ENCODE data around the gene MEI1. TPM values are rescaled to one million over a fixed set of nuclear protein-coding genes. Genes with fewer than 3 reads are reported as not detected.
"Not testable (repeated sequence)": the region's sequence is repeated elsewhere in the genome, so short reads cannot be mapped to it uniquely, and the experiment has no call there.

MEI1 gene
- total and polyA plus RNA-seq, 4 donors: 0.49 to 2.0 (median 1.4) TPM; not detected in 1

DNA sequence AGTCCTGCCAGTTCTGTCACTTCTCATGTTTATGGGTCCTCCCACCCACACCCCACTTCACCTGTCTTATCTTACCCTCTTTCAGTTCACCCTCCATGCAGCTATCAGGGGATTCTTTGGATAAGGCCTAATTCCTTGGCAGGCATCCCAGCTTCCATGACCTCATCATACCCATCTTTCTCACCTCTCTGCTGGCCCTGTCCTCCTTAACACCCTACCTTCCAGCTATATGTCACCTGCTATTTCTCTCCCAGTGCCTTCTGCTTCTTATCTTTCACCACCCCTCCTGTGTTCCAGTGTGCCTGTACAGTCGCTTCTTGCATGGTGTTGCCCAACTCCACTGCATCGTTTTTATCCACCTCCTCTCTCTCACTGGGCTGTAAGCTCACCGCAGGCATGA lies 38.9 kb upstream of the MEI1 start:
- Histone ChIP-seq H3K27me3 (ENCODE audit: control insufficient read depth in 1 of 2, insufficient read depth in 2 of 2, low read length in 1 of 2) (no peaks in the 10 kb centered on the region), H3K4me3 (ENCODE audit: low read length in 2 of 2) (no peak overlapping the region), H3K27ac (ENCODE audit: low read depth in 1 of 2, low read length in 2 of 2) (no peak overlapping the region), H3K36me3 (ENCODE audit: control insufficient read depth in 1 of 2, insufficient read depth in 2 of 2, low read length in 1 of 2) (peaks cover 22 to 23% of the 10 kb centered on the region in 2 donors), H3K4me1 (ENCODE audit: control insufficient read depth in 1 of 2, insufficient read depth in 2 of 2, low read length in 2 of 2) (no peaks in the 10 kb centered on the region), H3K9me3 (ENCODE audit: control insufficient read depth, low read length) (no peaks in the 10 kb centered on the region)
- intact Hi-C loops (cut with DNase I): no loop called here
- ATAC-seq (ENCODE audit: low FRiP score): no peak
- 89 to 90% methylated on average over 3 of the region's 3 CpGs for WGBS, 2 donors
- DNase-seq: no peak

DNA sequence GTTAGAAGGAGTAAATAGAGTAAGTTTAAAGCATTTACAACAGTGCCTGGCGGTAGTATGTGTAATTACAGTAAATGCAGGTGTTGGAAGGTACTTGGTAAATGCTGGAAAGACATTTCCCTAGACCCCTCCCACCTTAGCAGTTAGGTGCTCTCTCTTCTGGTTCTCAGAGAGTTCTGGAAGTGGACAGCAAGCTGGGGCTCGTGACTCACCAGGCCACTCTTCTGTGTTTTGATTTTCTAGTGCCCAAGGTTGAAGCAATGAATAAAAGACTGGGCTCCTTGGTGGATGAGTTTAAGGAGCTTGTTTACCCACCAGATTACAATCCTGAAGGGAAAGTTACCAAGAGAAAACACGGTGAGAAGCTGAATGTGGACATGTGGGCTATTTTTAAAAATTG lies 38.2 kb upstream of the MEI1 start:
- Histone ChIP-seq H3K9me3 (ENCODE audit: control insufficient read depth, low read length) (no peaks in the 10 kb centered on the region), H3K36me3 (ENCODE audit: control insufficient read depth in 1 of 2, insufficient read depth in 2 of 2, low read length in 1 of 2) (peaks cover 22% of the 10 kb centered on the region in 2 donors), H3K27me3 (ENCODE audit: control insufficient read depth in 1 of 2, insufficient read depth in 2 of 2, low read length in 1 of 2) (no peaks in the 10 kb centered on the region), H3K4me1 (ENCODE audit: control insufficient read depth in 1 of 2, insufficient read depth in 2 of 2, low read length in 2 of 2) (no peaks in the 10 kb centered on the region), H3K4me3 (ENCODE audit: low read length in 2 of 2) (no peak overlapping the region), H3K27ac (ENCODE audit: low read depth in 1 of 2, low read length in 2 of 2) (no peak overlapping the region)
- no peak for ATAC-seq (ENCODE audit: low FRiP score)
- no peak for DNase-seq
- 71 to 75% methylated on average over 3 of the region's 3 CpGs for WGBS, 2 donors
- intact Hi-C loops (cut with DNase I): no loop called here

DNA sequence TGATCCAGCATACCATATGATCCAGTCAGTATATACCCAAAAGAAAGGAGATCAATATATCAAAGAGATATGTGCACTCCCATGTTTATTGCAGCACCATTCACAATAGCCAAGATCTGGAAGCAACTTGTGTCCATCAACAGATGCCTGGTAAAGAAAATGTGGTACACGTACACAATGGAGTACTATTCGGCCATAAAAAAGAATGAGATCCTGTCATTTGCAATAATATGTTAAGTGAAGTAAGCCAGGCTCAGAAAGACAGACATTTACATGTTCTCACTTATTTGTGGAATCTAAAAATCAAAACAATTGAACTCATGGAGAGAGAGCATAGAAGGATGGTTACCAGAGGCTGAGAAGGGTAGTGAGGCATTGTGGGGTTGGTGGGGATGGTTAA lies 37.6 kb upstream of the MEI1 start:
- Histone ChIP-seq H3K27ac (ENCODE audit: low read depth in 1 of 2, low read length in 2 of 2) (no peak overlapping the region), H3K9me3 (ENCODE audit: control insufficient read depth, low read length) (no peaks in the 10 kb centered on the region), H3K4me1 (ENCODE audit: control insufficient read depth in 1 of 2, insufficient read depth in 2 of 2, low read length in 2 of 2) (no peaks in the 10 kb centered on the region), H3K4me3 (ENCODE audit: low read length in 2 of 2) (no peak overlapping the region), H3K27me3 (ENCODE audit: control insufficient read depth in 1 of 2, insufficient read depth in 2 of 2, low read length in 1 of 2) (no peaks in the 10 kb centered on the region), H3K36me3 (ENCODE audit: control insufficient read depth in 1 of 2, insufficient read depth in 2 of 2, low read length in 1 of 2) (peaks cover 22% of the 10 kb centered on the region in 2 donors)
- ATAC-seq (ENCODE audit: low FRiP score) (no peak), DNase-seq (peak in 1 of 2 donors; percentile 5)
- 92% methylated on average over 2 of the region's 2 CpGs for WGBS, 2 donors
- intact Hi-C loops (cut with DNase I): no loop called here

DNA sequence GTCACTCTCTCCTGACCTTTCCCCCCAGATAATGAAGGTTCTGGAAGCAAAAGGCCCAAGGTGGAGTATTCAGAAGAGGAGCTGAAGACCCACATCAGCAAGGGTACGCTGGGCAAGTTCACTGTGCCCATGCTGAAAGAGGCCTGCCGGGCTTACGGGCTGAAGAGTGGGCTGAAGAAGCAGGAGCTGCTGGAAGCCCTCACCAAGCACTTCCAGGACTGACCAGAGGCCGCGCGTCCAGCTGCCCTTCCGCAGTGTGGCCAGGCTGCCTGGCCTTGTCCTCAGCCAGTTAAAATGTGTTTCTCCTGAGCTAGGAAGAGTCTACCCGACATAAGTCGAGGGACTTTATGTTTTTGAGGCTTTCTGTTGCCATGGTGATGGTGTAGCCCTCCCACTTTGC lies 35.7 kb upstream of the MEI1 start:
- WGBS, 2 donors: 77 to 86% methylated on average over 7 to 9 of the region's 9 CpGs
- H3K36me3 ChIP-seq (ENCODE audit: control insufficient read depth in 1 of 2, insufficient read depth in 2 of 2, low read length in 1 of 2): peaks cover 13 to 18% of the 10 kb centered on the region in 2 donors
- H3K9me3 ChIP-seq (ENCODE audit: control insufficient read depth, low read length); H3K4me3 ChIP-seq (ENCODE audit: low read length in 2 of 2); H3K27ac ChIP-seq (ENCODE audit: low read depth in 1 of 2, low read length in 2 of 2); ATAC-seq (ENCODE audit: low FRiP score); intact Hi-C loops (cut with DNase I); H3K4me1 ChIP-seq (ENCODE audit: control insufficient read depth in 1 of 2, insufficient read depth in 2 of 2, low read length in 2 of 2); H3K27me3 ChIP-seq (ENCODE audit: control insufficient read depth in 1 of 2, insufficient read depth in 2 of 2, low read length in 1 of 2): not testable (repeated sequence)
- peak in 1 of 2 donors; percentile 47 for DNase-seq

DNA sequence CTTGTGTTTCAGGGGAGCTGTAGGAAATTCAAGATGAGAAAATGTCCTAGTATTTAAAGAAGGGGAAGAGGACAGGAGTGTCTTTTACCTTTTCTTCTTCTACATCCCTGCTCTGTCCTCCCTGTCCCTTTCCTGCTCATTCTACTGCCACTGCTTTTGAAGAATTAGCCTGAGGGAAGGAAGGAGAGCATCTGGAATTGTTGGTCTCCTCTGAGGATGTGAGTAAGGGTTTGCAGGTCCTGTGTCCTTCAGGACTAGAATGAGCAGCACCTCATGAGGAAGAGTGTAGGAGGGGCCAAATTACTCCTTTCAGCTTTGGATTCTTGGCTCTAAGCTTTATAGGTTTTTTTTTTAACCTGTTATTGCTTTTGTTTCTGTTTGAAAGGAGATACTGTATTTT lies 34.8 kb upstream of the MEI1 start:
- Histone ChIP-seq H3K36me3 (ENCODE audit: control insufficient read depth in 1 of 2, insufficient read depth in 2 of 2, low read length in 1 of 2) (peaks cover 11 to 14% of the 10 kb centered on the region in 2 donors), H3K9me3 (ENCODE audit: control insufficient read depth, low read length) (no peaks in the 10 kb centered on the region), H3K4me3 (ENCODE audit: low read length in 2 of 2) (no peak overlapping the region), H3K27me3 (ENCODE audit: control insufficient read depth in 1 of 2, insufficient read depth in 2 of 2, low read length in 1 of 2) (no peaks in the 10 kb centered on the region), H3K4me1 (ENCODE audit: control insufficient read depth in 1 of 2, insufficient read depth in 2 of 2, low read length in 2 of 2) (no peaks in the 10 kb centered on the region), H3K27ac (ENCODE audit: low read depth in 1 of 2, low read length in 2 of 2) (no peak overlapping the region)
- DNase-seq: no peak
- ATAC-seq (ENCODE audit: low FRiP score): no peak
- intact Hi-C loops (cut with DNase I): no loop called here

DNA sequence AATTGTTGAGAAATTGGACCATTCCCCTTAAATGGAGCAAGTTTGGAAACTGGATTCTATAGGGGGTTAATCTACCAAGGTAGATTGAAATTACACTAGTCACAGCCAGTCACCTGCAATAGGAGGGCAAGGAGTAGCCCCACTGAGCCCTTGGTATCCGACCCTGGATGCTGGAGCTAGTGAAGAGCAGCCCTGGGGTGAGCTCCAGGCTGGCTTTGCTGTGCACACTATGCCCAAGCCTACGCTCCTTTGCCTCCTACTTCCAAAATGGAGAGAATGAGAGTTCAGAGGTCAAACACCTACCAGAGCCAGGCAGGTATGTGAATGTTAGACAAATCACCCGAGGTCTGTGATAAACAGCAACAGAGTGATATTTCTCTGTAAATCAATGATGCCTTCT lies 34.4 kb upstream of the MEI1 start:
- intact Hi-C loops (cut with DNase I): no loop called here
- H3K27me3 ChIP-seq (ENCODE audit: control insufficient read depth in 1 of 2, insufficient read depth in 2 of 2, low read length in 1 of 2): no peaks in the 10 kb centered on the region
- H3K9me3 ChIP-seq (ENCODE audit: control insufficient read depth, low read length): no peaks in the 10 kb centered on the region
- 79 to 83% methylated on average over 3 of the region's 3 CpGs for WGBS, 2 donors
- peaks cover 10 to 14% of the 10 kb centered on the region in 2 donors for H3K36me3 ChIP-seq (ENCODE audit: control insufficient read depth in 1 of 2, insufficient read depth in 2 of 2, low read length in 1 of 2)
- DNase-seq: peak in 1 of 2 donors; percentile 5
- no peaks in the 10 kb centered on the region for H3K4me1 ChIP-seq (ENCODE audit: control insufficient read depth in 1 of 2, insufficient read depth in 2 of 2, low read length in 2 of 2)
- H3K4me3 ChIP-seq (ENCODE audit: low read length in 2 of 2): no peak overlapping the region
- ATAC-seq (ENCODE audit: low FRiP score): no peak
- H3K27ac ChIP-seq (ENCODE audit: low read depth in 1 of 2, low read length in 2 of 2): no peak overlapping the region

DNA sequence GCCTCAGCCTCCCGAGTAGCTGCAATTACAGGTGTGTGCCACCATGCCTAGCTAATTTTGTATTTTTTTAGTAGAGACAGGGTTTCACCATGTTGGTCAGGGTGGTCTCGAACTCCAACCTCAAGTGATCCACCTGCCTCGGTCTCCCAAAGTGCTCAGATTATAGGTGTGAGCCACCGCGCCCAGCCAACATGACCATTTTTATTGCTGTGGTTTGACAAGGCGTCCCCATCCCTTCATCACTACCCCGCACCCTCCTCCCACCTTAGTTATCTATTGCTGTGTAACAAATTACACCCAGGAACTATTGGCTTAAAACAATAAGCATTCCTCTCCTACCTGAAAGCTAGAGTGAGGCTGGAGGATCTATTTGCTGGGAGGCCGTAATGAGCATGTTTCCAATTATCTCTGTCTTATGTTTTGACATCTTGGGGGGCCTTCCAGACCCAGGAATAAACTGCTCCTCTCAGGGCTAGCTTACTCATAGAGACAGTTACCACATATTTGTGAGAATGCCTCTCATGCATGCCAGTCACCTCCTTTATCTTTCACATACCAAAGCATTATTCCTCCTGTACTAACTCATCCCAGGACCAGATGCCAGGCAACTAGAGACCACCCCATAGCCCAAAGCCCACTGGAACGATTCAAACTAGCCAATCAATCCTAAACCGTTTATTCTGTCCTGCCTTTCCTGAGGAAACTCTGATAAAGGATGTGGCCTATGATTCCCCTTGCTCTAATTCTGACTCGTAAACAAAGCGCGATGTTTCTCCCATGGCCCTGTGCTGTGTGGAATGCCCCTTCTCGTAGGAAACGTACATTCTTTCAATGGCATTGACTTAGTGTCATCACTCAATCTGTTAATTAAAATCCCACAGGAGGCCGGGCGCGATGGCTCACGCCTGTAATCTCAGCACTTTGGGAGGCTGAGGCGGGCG lies 30.1 kb upstream of the MEI1 start:
- no peaks in the 10 kb centered on the region for H3K9me3 ChIP-seq (ENCODE audit: control insufficient read depth, low read length)
- H3K4me3 ChIP-seq (ENCODE audit: low read length in 2 of 2): no peak overlapping the region
- intact Hi-C loops (cut with DNase I): no loop called here
- peak in 1 of 2 donors; percentile 54 for DNase-seq
- 81 to 86% methylated on average over 21 of the region's 21 CpGs for WGBS, 2 donors
- H3K27ac ChIP-seq (ENCODE audit: low read depth in 1 of 2, low read length in 2 of 2): no peak overlapping the region
- H3K36me3 ChIP-seq (ENCODE audit: control insufficient read depth in 1 of 2, insufficient read depth in 2 of 2, low read length in 1 of 2): peaks cover 3% of the 10 kb centered on the region in 2 donors
- no peak for ATAC-seq (ENCODE audit: low FRiP score)
- no peaks in the 10 kb centered on the region for H3K4me1 ChIP-seq (ENCODE audit: control insufficient read depth in 1 of 2, insufficient read depth in 2 of 2, low read length in 2 of 2)
- H3K27me3 ChIP-seq (ENCODE audit: control insufficient read depth in 1 of 2, insufficient read depth in 2 of 2, low read length in 1 of 2): no peaks in the 10 kb centered on the region

DNA sequence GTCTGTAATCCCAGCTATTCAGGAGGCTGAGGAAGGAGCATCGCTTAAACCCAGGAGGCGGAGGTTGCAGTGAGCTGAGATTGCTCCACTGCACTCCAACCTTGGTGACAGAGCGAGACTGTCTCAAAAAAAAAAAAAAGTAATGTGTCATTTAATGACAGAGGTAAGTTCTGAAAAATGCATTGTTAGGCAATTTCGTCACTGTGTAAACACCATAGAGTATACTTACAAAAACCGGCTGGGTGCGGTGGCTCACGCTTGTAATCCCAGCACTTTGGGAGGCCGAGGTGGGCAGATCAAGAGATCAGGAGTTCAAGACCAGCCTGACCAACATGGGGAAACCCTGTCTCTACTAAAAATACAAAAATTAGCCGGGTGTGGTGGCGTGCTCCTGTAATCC lies 27.2 kb upstream of the MEI1 start:
- H3K9me3 ChIP-seq (ENCODE audit: control insufficient read depth, low read length); ATAC-seq (ENCODE audit: low FRiP score); H3K27me3 ChIP-seq (ENCODE audit: control insufficient read depth in 1 of 2, insufficient read depth in 2 of 2, low read length in 1 of 2); H3K4me1 ChIP-seq (ENCODE audit: control insufficient read depth in 1 of 2, insufficient read depth in 2 of 2, low read length in 2 of 2); H3K27ac ChIP-seq (ENCODE audit: low read depth in 1 of 2, low read length in 2 of 2); H3K36me3 ChIP-seq (ENCODE audit: control insufficient read depth in 1 of 2, insufficient read depth in 2 of 2, low read length in 1 of 2); H3K4me3 ChIP-seq (ENCODE audit: low read length in 2 of 2); intact Hi-C loops (cut with DNase I): not testable (repeated sequence)
- DNase-seq: peak in 1 of 2 donors; percentile 27
- 84 to 93% methylated on average over 10 of the region's 10 CpGs for WGBS, 2 donors
